Raji (cell line): ENCODE measurements around the gene PSME2.
A peak's percentile ranks its signal among the peaks of the same experiment; 100 is the strongest.

ENCODE experiments used
- POLR2A ChIP-seq: IDR thresholded peaks from 2 replicates; pipeline ENCODE4 v1.6.1; 2011; ENCODE audit warnings: low read depth, low read length, control low read depth; ENCODE audit not compliant: insufficient read depth

PSME2 gene

GRCh38 chr14:24183014-24183481 lies 36.6 kb upstream of the PSME2 start:
- no peak for TF ChIP-seq POLR2A

- TF ChIP-seq POLR2A, result no peak
Observed at GRCh38 chr14:24182110-24182882, 35.9 kb upstream of the PSME2 start.

GRCh38 chr14:24181371-24182077 lies 35.1 kb upstream of the PSME2 start:
- no peak for TF ChIP-seq POLR2A

- TF ChIP-seq POLR2A, result no peak
Observed at GRCh38 chr14:24179961-24180796, 33.8 kb upstream of the PSME2 start.

- no peak for TF ChIP-seq POLR2A
Observed at GRCh38 chr14:24179294-24179960, 33.0 kb upstream of the PSME2 start.

- no peak for TF ChIP-seq POLR2A
Observed at GRCh38 chr14:24178399-24179178, 32.2 kb upstream of the PSME2 start.

- TF ChIP-seq POLR2A, result no peak
Observed at GRCh38 chr14:24177891-24178290, 31.5 kb upstream of the PSME2 start.

- no peak for TF ChIP-seq POLR2A
Observed at GRCh38 chr14:24177041-24177825, 30.8 kb upstream of the PSME2 start.

GRCh38 chr14:24176599-24176998 lies 30.2 kb upstream of the PSME2 start:
- TF ChIP-seq POLR2A, result no peak

GRCh38 chr14:24172871-24173281 lies 26.5 kb upstream of the PSME2 start:
- TF ChIP-seq POLR2A, result no peak

- no peak for TF ChIP-seq POLR2A
Observed at GRCh38 chr14:24172261-24172860, 26.0 kb upstream of the PSME2 start.

GRCh38 chr14:24171422-24172260 lies 25.2 kb upstream of the PSME2 start, which contains the start of gene REC8:
Gene REC8, plus strand, starts transcription at chr14:24172080. Its CDS starts 473 bp downstream, at chr14:24172553.
- TF ChIP-seq POLR2A, result peak; percentile 55; the same call in 1 of the 2 replicates
